GM18951 (cell line): ENCODE results near the gene GAK.

Experiments used
- POLR2A ChIP-seq: IDR thresholded peaks from 4 replicates; pipeline ENCODE4 v1.6.1; 2011; ENCODE audit warnings: mild to moderate bottlenecking; ENCODE audit not compliant: insufficient read length, insufficient read depth; ENCODE audit errors: extremely low read depth
- in situ Hi-C: fragments of 300-500 bp; cut with MboI; formaldehyde crosslinking; loops from one replicate; pipeline ENCODE4 v1.12.0; 2022; ENCODE audit warnings: low sequenced_read_pairs, mixed read lengths, inconsistent platforms; ENCODE audit not compliant: unreplicated experiment

The GAK gene

GRCh38 chr4:909821-910220 is 22.3 kb downstream of the GAK start:
- TF ChIP-seq POLR2A: no peak
- in situ Hi-C loops: no loop called here

GRCh38 chr4:909131-909571 is 23.0 kb downstream of the GAK start:
- TF ChIP-seq POLR2A: no peak
- in situ Hi-C loops: no loop called here

GRCh38 chr4:907691-908425 is 24.3 kb downstream of the GAK start:
- TF ChIP-seq POLR2A: no peak
- in situ Hi-C loops: no loop called here

DNA sequence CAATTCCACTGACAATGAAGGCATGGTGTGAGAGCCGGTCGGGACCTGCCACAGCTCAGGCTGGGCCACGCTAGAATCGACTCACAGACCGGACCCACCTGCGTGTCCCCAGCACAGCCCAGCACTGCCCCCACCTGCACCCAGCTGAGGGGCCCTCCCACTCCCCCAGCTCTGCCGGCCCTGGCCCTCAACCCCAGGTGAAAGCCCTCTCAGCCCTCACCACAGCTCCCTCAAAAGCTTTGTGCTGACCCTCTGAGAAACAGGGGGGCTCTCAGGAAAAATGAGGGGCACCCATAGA is 25.1 kb downstream of the GAK start:
- in situ Hi-C loops: no loop called here
- TF ChIP-seq POLR2A: no peak

- in situ Hi-C loops: no loop called here
- TF ChIP-seq POLR2A: no peak
Measured at GRCh38 chr4:906339-907102, 25.6 kb downstream of the GAK start.

- in situ Hi-C loops: no loop called here
- TF ChIP-seq POLR2A: no peak
Measured at GRCh38 chr4:905485-906338, 26.4 kb downstream of the GAK start.

DNA sequence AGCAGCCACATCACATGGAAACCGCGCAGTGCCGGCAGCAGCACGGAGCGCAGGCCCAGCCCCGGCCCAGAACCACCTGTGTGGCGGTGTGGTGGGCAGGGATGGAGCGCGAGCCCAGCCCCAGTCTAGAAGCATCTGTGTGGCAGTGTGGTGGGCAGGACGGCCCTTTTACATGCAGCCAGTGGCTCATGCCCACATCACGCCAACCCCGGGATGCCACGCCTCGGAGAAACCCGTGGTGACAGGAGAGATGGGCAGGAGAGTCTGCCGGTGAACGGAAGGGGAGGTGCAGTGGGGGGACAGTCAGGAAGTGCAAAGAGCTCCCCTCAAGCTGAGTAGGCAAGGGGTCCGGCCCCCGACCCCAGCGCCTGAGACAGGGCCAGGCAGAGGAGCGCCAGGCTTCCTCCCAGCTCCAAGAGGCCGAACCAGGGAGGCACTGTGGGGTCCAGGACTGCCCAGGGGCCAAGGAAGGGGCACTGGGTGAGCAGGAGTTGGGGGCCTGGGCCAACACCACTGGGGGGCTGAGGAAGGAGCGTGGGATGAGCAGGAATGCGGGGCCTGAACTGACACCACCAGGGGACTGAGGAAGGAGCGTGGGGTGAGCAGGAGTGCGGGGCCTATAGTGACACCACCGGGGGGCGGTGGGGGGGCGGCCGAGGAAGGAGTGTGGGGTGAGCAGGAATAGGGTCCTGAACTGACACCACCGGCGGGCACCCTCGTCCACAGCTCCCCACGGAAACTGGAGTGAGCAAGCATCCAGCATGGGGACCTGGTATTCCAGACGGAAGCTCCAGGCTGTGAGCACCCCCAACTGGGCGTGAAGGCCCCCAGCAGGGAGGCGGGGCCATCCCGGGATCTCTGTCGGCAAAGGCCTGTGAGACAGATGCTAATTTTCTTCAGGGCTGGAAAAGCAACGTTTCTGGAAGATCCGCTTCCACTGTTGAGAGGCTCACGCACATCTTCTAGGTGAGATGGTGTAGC is 28.8 kb downstream of the GAK start:
- in situ Hi-C loops: no loop called here
- no peak for TF ChIP-seq POLR2A

DNA sequence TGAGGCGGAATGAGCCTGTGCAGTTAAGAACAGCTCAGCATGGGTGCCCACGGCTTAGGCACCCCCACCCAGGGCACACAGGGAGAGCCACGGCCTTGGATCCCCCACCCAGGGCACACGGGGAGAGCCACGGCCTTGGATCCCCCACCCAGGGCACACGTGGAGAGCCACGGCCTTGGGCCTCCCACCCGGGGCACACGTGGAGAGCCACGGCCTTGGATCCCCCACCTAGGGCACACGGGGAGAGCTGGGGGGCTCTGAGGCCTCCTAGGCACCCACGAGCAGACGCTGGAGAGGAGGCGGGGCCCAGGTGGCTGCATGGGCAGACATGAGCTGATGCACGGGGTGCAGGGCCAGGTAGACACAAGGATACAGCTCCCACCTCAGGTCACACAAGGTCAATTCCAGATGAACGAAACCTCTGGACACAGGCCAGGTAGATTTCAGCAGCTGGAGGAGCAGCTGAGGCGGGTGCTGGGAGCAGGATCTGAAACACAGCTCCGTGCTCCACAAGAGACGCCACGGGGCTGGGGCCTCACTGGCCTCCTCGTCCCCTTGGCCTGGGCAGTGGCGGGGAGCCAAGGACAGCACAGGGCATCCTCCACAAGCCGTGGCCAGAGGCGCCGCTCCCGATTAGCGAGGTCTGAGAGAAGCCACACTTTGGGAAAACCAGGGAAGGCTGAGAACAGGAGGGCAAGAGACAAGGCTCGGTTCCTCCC is 30.8 kb downstream of the GAK start:
- in situ Hi-C loops: no loop called here

GRCh38 chr4:900721-901120 is 31.4 kb downstream of the GAK start:
- in situ Hi-C loops: no loop called here
- TF ChIP-seq POLR2A: no peak

More for the DNA sequence above, 30.8 kb downstream of the GAK start:
- TF ChIP-seq POLR2A: no peak

DNA sequence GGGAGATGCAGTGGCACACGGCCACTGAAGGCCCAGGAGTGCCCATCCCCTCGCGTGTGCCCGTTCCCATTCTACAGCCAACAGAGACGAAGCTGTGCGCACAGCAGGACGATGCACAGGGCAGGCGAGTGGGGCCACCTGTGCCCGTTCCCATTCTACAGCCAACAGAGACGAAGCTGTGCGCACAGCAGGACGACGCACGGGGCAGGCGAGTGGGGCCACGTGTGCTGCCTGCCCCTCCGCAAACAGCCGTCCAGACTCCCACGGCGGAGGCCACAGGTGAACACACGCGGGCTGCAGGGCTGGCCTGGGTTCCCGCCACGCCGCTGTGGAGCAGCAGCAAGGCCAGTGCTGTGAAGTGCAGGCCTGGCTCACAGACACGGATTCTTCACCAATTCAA is 32.0 kb downstream of the GAK start:
- in situ Hi-C loops: no loop called here
- TF ChIP-seq POLR2A: no peak

GRCh38 chr4:899556-899906 is 32.6 kb downstream of the GAK start:
- in situ Hi-C loops: no loop called here
- no peak for TF ChIP-seq POLR2A

DNA sequence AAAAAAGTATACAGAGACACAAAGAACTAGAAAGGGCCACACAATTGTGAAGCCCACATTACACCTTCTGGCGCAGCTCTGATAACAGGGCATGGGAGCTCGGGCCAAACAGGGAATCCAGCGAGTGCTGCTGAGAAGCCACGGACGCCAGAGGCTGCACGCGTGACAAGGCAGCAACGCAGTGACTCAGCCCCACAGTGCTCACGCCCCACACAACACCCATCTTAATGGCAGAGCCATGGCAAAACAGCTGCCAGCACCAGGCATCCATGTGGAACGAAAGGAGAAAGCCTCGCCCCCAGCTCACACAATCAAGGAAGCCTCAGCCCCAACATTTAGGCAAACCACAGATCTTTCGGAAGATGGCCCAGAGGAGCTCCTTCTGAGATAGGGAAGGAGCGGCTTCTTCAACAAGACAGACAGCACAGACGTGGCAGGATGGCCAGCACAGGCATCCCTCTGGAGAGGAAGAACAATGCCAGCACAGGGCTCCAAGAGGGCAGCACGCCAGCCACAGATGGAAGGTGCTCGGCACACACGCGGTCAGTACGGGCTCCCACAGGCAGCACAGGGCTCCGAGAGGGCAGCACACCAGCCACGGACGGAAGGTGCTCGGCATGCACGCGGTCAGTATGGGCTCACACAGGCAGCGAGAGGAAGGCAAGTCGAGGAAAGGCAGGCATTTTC is 33.1 kb downstream of the GAK start:
- in situ Hi-C loops: no loop called here
- TF ChIP-seq POLR2A: no peak

GRCh38 chr4:898123-898522 is 34.0 kb downstream of the GAK start:
- TF ChIP-seq POLR2A: no peak
- in situ Hi-C loops: no loop called here
